Measurements from ENCODE around the gene CSRNP3.
"Not testable (repeated sequence)": the region's sequence is repeated elsewhere in the genome, so short reads cannot be mapped to it uniquely, and the experiment has no call there.

DNA sequence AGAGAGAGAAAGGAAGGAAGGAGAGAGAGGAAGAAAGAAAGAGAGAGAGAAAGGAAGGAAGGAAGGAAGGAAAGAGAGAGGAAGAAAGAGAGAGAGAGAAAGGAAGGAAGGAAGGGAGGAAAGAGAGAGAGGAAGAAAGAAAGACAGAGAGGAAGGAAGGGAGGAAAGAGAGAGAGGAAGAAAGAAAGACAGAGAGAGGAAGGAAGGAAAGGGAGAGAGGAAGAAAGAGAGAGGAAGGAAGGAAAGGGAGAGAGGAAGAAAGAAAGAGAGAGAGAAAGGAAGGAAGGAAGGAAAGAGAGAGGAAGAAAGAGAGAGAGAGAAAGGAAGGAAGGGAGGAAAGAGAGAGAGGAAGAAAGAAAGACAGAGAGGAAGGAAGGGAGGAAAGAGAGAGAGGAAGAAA is 196.6 kb downstream of the CSRNP3 start:
- not testable (repeated sequence) for TF ChIP-seq NFIC (IDR thresholded peaks at IDR 0.05; ENCODE audit: low read depth, low read length); CREB1 (IDR thresholded peaks at IDR 0.05; ENCODE audit: low read depth); NR2C2 (IDR thresholded peaks at IDR 0.05; ENCODE audit: borderline replicate concordance, control insufficient read depth, insufficient read length, low read depth); KAT2A (conservative IDR thresholded peaks at IDR 0.05; ENCODE audit: control insufficient read depth, low read depth, low read length); ASH2L (IDR thresholded peaks at IDR 0.05; ENCODE audit: borderline replicate concordance, low read depth); NFYB (IDR thresholded peaks at IDR 0.05; ENCODE audit: insufficient read depth, low read depth, low read length); POLR2A (IDR thresholded peaks at IDR 0.05; ENCODE audit: low read depth, low read length); HDAC2 (IDR thresholded peaks at IDR 0.05); RAD21 (IDR thresholded peaks at IDR 0.05; ENCODE audit: insufficient read depth, low read depth, low read length); ETV6 (conservative IDR thresholded peaks at IDR 0.05 in 1 of 2, IDR thresholded peaks at IDR 0.05 in 1 of 2; ENCODE audit: borderline replicate concordance in 1 of 2, low read depth in 1 of 2)
- TF ChIP-seq, protein P1, sequence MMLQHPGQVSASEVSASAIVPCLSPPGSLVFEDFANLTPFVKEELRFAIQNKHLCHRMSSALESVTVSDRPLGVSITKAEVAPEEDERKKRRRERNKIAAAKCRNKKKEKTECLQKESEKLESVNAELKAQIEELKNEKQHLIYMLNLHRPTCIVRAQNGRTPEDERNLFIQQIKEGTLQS (IDR thresholded peaks at IDR 0.05; ENCODE audit: borderline replicate concordance, extremely low read depth, low read depth, low read length), result not testable (repeated sequence)
- TF ChIP-seq, protein P2, sequence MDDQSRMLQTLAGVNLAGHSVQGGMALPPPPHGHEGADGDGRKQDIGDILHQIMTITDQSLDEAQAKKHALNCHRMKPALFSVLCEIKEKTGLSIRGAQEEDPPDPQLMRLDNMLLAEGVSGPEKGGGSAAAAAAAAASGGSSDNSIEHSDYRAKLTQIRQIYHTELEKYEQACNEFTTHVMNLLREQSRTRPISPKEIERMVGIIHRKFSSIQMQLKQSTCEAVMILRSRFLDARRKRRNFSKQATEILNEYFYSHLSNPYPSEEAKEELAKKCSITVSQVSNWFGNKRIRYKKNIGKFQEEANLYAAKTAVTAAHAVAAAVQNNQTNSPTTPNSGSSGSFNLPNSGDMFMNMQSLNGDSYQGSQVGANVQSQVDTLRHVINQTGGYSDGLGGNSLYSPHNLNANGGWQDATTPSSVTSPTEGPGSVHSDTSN (IDR thresholded peaks at IDR 0.05; ENCODE audit: insufficient replicate concordance, low read depth, low read length), result not testable (repeated sequence)
- TF ChIP-seq, protein P3, sequence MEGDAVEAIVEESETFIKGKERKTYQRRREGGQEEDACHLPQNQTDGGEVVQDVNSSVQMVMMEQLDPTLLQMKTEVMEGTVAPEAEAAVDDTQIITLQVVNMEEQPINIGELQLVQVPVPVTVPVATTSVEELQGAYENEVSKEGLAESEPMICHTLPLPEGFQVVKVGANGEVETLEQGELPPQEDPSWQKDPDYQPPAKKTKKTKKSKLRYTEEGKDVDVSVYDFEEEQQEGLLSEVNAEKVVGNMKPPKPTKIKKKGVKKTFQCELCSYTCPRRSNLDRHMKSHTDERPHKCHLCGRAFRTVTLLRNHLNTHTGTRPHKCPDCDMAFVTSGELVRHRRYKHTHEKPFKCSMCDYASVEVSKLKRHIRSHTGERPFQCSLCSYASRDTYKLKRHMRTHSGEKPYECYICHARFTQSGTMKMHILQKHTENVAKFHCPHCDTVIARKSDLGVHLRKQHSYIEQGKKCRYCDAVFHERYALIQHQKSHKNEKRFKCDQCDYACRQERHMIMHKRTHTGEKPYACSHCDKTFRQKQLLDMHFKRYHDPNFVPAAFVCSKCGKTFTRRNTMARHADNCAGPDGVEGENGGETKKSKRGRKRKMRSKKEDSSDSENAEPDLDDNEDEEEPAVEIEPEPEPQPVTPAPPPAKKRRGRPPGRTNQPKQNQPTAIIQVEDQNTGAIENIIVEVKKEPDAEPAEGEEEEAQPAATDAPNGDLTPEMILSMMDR (IDR thresholded peaks at IDR 0.05 in 2 of 3, conservative IDR thresholded peaks at IDR 0.05 in 1 of 3; ENCODE audit: control insufficient read depth in 2 of 3, extremely low read depth in 1 of 3, insufficient read depth in 1 of 3, low read depth in 3 of 3, low read length in 3 of 3), result not testable (repeated sequence)

All from GM12878 (cell line).